GM12873 (cell line): Measurements from ENCODE around the gene BLOC1S4.

Experiments
- CTCF ChIP-seq: IDR thresholded peaks from 2 replicates; pipeline ENCODE4 v1.5.1; 2012; ENCODE audit warnings: low read depth, mild to moderate bottlenecking, moderate library complexity, low read length, control low read depth; ENCODE audit not compliant: insufficient read depth; ENCODE audit errors: missing control alignments

Gene BLOC1S4

GRCh38 chr4:6749340-6750171 lies 33.6 kb downstream of the BLOC1S4 start:
- TF ChIP-seq CTCF = no peak

GRCh38 chr4:6750286-6751221 lies 34.6 kb downstream of the BLOC1S4 start:
- TF ChIP-seq CTCF = no peak

- no peak for TF ChIP-seq CTCF
Observed at GRCh38 chr4:6751611-6752485, 35.9 kb downstream of the BLOC1S4 start.

GRCh38 chr4:6752486-6752829 lies 36.5 kb downstream of the BLOC1S4 start:
- no peak for TF ChIP-seq CTCF

- no peak for TF ChIP-seq CTCF
Observed at GRCh38 chr4:6753103-6753560, 37.2 kb downstream of the BLOC1S4 start.

GRCh38 chr4:6753891-6754290 lies 37.9 kb downstream of the BLOC1S4 start:
- no peak for TF ChIP-seq CTCF
